Measurements from ENCODE around the gene PANK4.

PANK4 gene

GRCh38 chr1:2543543-2544092, 17.2 kb upstream of the PANK4 start:
- H3K4me3 Mint-ChIP-seq, result no peak overlapping the region
- no peak overlapping the region for H3K27ac Mint-ChIP-seq
- peak; percentile 55 for DNase-seq
- H3K9me3 Mint-ChIP-seq, result no peaks in the 10 kb centered on the region
- H3K27me3 Mint-ChIP-seq, result peaks cover 2% of the 10 kb centered on the region
- H3K36me3 Mint-ChIP-seq (ENCODE audit: low read depth), result no peaks in the 10 kb centered on the region
- H3K4me1 Mint-ChIP-seq (ENCODE audit: low read depth), result peaks cover 26% of the 10 kb centered on the region

GRCh38 chr1:2542246-2542915, 16.0 kb upstream of the PANK4 start:
- Mint-ChIP-seq H3K36me3 (ENCODE audit: low read depth) (no peaks in the 10 kb centered on the region), H3K4me3 (no peak overlapping the region), H3K9me3 (no peaks in the 10 kb centered on the region), H3K27me3 (peaks cover 2% of the 10 kb centered on the region), H3K27ac (no peak overlapping the region), H3K4me1 (ENCODE audit: low read depth) (peaks cover 17% of the 10 kb centered on the region)
- no peak for DNase-seq

GRCh38 chr1:2541619-2542245, 15.3 kb upstream of the PANK4 start:
- peaks cover 15% of the 10 kb centered on the region for H3K4me1 Mint-ChIP-seq (ENCODE audit: low read depth)
- no peak overlapping the region for H3K4me3 Mint-ChIP-seq
- H3K36me3 Mint-ChIP-seq (ENCODE audit: low read depth), result no peaks in the 10 kb centered on the region
- H3K9me3 Mint-ChIP-seq, result no peaks in the 10 kb centered on the region
- DNase-seq, result no peak
- peaks cover 2% of the 10 kb centered on the region for H3K27me3 Mint-ChIP-seq
- no peak overlapping the region for H3K27ac Mint-ChIP-seq

GRCh38 chr1:2540816-2541492, 14.6 kb upstream of the PANK4 start:
- peaks cover 2% of the 10 kb centered on the region for H3K27me3 Mint-ChIP-seq
- H3K9me3 Mint-ChIP-seq, result no peaks in the 10 kb centered on the region
- H3K27ac Mint-ChIP-seq, result no peak overlapping the region
- H3K4me3 Mint-ChIP-seq, result no peak overlapping the region
- H3K36me3 Mint-ChIP-seq (ENCODE audit: low read depth), result no peaks in the 10 kb centered on the region
- peaks cover 15% of the 10 kb centered on the region for H3K4me1 Mint-ChIP-seq (ENCODE audit: low read depth)
- no peak for DNase-seq

- Mint-ChIP-seq H3K9me3 (no peaks in the 10 kb centered on the region), H3K36me3 (ENCODE audit: low read depth) (no peaks in the 10 kb centered on the region), H3K4me3 (no peak overlapping the region), H3K27ac (no peak overlapping the region), H3K27me3 (peaks cover 7% of the 10 kb centered on the region), H3K4me1 (ENCODE audit: low read depth) (peaks cover 8% of the 10 kb centered on the region)
- peak; percentile 62 for DNase-seq
These were observed 13.0 kb upstream of the PANK4 start for GRCh38 chr1:2539312-2539907.

- Mint-ChIP-seq H3K27me3 (peaks cover 7% of the 10 kb centered on the region), H3K36me3 (ENCODE audit: low read depth) (no peaks in the 10 kb centered on the region), H3K27ac (no peak overlapping the region), H3K4me1 (ENCODE audit: low read depth) (peaks cover 4% of the 10 kb centered on the region), H3K4me3 (no peak overlapping the region), H3K9me3 (no peaks in the 10 kb centered on the region)
- no peak for DNase-seq
These were observed 12.5 kb upstream of the PANK4 start for GRCh38 chr1:2538872-2539271.

- Mint-ChIP-seq H3K4me1 (ENCODE audit: low read depth) (peaks cover 4% of the 10 kb centered on the region), H3K27me3 (peaks cover 8% of the 10 kb centered on the region), H3K4me3 (no peak overlapping the region), H3K9me3 (no peaks in the 10 kb centered on the region), H3K36me3 (ENCODE audit: low read depth) (no peaks in the 10 kb centered on the region), H3K27ac (no peak overlapping the region)
- DNase-seq, result no peak
These were observed 12.0 kb upstream of the PANK4 start for GRCh38 chr1:2538376-2538775.

GRCh38 chr1:2537784-2538115, 11.4 kb upstream of the PANK4 start:
- Mint-ChIP-seq H3K36me3 (ENCODE audit: low read depth) (no peaks in the 10 kb centered on the region), H3K9me3 (no peaks in the 10 kb centered on the region), H3K27me3 (peaks cover 13% of the 10 kb centered on the region), H3K4me3 (no peak overlapping the region), H3K4me1 (ENCODE audit: low read depth) (peaks cover 4% of the 10 kb centered on the region), H3K27ac (no peak overlapping the region)
- DNase-seq, result no peak

GRCh38 chr1:2535981-2536380, 9.6 kb upstream of the PANK4 start:
- H3K27me3 Mint-ChIP-seq, result peaks cover 23% of the 10 kb centered on the region
- no peaks in the 10 kb centered on the region for H3K9me3 Mint-ChIP-seq
- H3K27ac Mint-ChIP-seq, result no peak overlapping the region
- no peak for DNase-seq
- peaks cover under 1% of the 10 kb centered on the region for H3K4me1 Mint-ChIP-seq (ENCODE audit: low read depth)
- H3K4me3 Mint-ChIP-seq, result no peak overlapping the region
- no peaks in the 10 kb centered on the region for H3K36me3 Mint-ChIP-seq (ENCODE audit: low read depth)

- Mint-ChIP-seq H3K9me3 (no peaks in the 10 kb centered on the region), H3K4me1 (ENCODE audit: low read depth) (peaks cover 6% of the 10 kb centered on the region), H3K4me3 (no peak overlapping the region), H3K27me3 (peaks cover 28% of the 10 kb centered on the region), H3K36me3 (ENCODE audit: low read depth) (no peaks in the 10 kb centered on the region), H3K27ac (no peak overlapping the region)
- no peak for DNase-seq
These were observed 9.1 kb upstream of the PANK4 start for GRCh38 chr1:2535455-2535854.

GRCh38 chr1:2534687-2535441, 8.5 kb upstream of the PANK4 start:
- no peak for DNase-seq
- Mint-ChIP-seq H3K4me1 (ENCODE audit: low read depth) (peaks cover 6% of the 10 kb centered on the region), H3K36me3 (ENCODE audit: low read depth) (no peaks in the 10 kb centered on the region), H3K27ac (no peak overlapping the region), H3K27me3 (peaks cover 28% of the 10 kb centered on the region), H3K4me3 (no peak overlapping the region), H3K9me3 (no peaks in the 10 kb centered on the region)

- no peak overlapping the region for H3K27ac Mint-ChIP-seq
- peaks cover 6% of the 10 kb centered on the region for H3K4me1 Mint-ChIP-seq (ENCODE audit: low read depth)
- no peaks in the 10 kb centered on the region for H3K36me3 Mint-ChIP-seq (ENCODE audit: low read depth)
- no peaks in the 10 kb centered on the region for H3K9me3 Mint-ChIP-seq
- no peak overlapping the region for H3K4me3 Mint-ChIP-seq
- H3K27me3 Mint-ChIP-seq, result peaks cover 28% of the 10 kb centered on the region
- DNase-seq, result no peak
These were observed 7.9 kb upstream of the PANK4 start for GRCh38 chr1:2534315-2534686.

- Mint-ChIP-seq H3K9me3 (no peaks in the 10 kb centered on the region), H3K4me1 (ENCODE audit: low read depth) (peaks cover 12% of the 10 kb centered on the region), H3K27ac (no peak overlapping the region), H3K27me3 (peaks cover 35% of the 10 kb centered on the region), H3K36me3 (ENCODE audit: low read depth) (no peaks in the 10 kb centered on the region), H3K4me3 (no peak overlapping the region)
- no peak for DNase-seq
These were observed 7.0 kb upstream of the PANK4 start for GRCh38 chr1:2533365-2533764.

GRCh38 chr1:2532485-2533160, 6.2 kb upstream of the PANK4 start:
- H3K36me3 Mint-ChIP-seq (ENCODE audit: low read depth), result no peaks in the 10 kb centered on the region
- H3K4me3 Mint-ChIP-seq, result no peak overlapping the region
- no peak for DNase-seq
- H3K9me3 Mint-ChIP-seq, result no peaks in the 10 kb centered on the region
- peaks cover 12% of the 10 kb centered on the region for H3K4me1 Mint-ChIP-seq (ENCODE audit: low read depth)
- H3K27ac Mint-ChIP-seq, result no peak overlapping the region
- H3K27me3 Mint-ChIP-seq, result peaks cover 35% of the 10 kb centered on the region
